GM23338 (cell line): ENCODE data around the gene FKBP1B.

Source experiments
- CTCF ChIP-seq, 2 experiments: fragments of 200-600 bp in 1 of 2; sonication (generic) in 1 of 2; conservative IDR thresholded peaks; 2 replicates each; pipeline versions ENCODE4 v1.5.1 to v1.6.1; 2016 to 2017; ENCODE audit warnings: antibody characterized with exemption in 2 of 2, low read depth in 2 of 2, mild to moderate bottlenecking in 2 of 2, moderate library complexity in 1 of 2
- ZNF114 ChIP-seq: fragments of 250-450 bp; sonication (Bioruptor Pico); IDR thresholded peaks from 2 replicates; pipeline ENCODE4 v1.5.0; 2020; ENCODE audit warnings: mild to moderate bottlenecking, moderate library complexity

GRCh38 chr2:24052951-24053350 is 3.4 kb downstream of the FKBP1B start:
- no peak for TF ChIP-seq CTCF (conservative IDR thresholded peaks at IDR 0.05; ENCODE audit: low read depth in 2 of 2)
- no peak for TF ChIP-seq ZNF114 (CRISPR knock-in tag)
